HG03097 (cell line): Measurements from ENCODE around the gene ARHGEF17.
A peak's percentile ranks its signal among the peaks of the same experiment; 100 is the strongest.

Experiments used
- ATAC-seq: cut with Tn5 transposase; IDR thresholded peaks from one replicate; pipeline ENCODE4 v1.9.1; 2021; ENCODE audit not compliant: unreplicated experiment, low FRiP score

The ARHGEF17 gene

GRCh38 chr11:73290536-73290935 is 17.5 kb upstream of the ARHGEF17 start:
- ATAC-seq: no peak

GRCh38 chr11:73291196-73291595 is 16.9 kb upstream of the ARHGEF17 start:
- no peak for ATAC-seq

GRCh38 chr11:73291781-73292524 is 16.1 kb upstream of the ARHGEF17 start:
- ATAC-seq: no peak

- ATAC-seq: no peak
Measured at GRCh38 chr11:73292525-73292894, 15.6 kb upstream of the ARHGEF17 start.

- no peak for ATAC-seq
Measured at GRCh38 chr11:73293356-73293936, 14.6 kb upstream of the ARHGEF17 start.

GRCh38 chr11:73294604-73295003 is 13.5 kb upstream of the ARHGEF17 start:
- ATAC-seq: no peak

GRCh38 chr11:73295241-73295995 is 12.7 kb upstream of the ARHGEF17 start:
- ATAC-seq: no peak

- ATAC-seq: no peak
Measured at GRCh38 chr11:73295996-73296318, 12.1 kb upstream of the ARHGEF17 start.

- ATAC-seq: no peak
Measured at GRCh38 chr11:73296501-73297230, 11.4 kb upstream of the ARHGEF17 start.

GRCh38 chr11:73297231-73297590 is 10.9 kb upstream of the ARHGEF17 start:
- no peak for ATAC-seq

- ATAC-seq: no peak
Measured at GRCh38 chr11:73297702-73298101, 10.4 kb upstream of the ARHGEF17 start.

GRCh38 chr11:73298233-73298632 is 9.8 kb upstream of the ARHGEF17 start:
- ATAC-seq: no peak

GRCh38 chr11:73299751-73300150 is 8.3 kb upstream of the ARHGEF17 start:
- ATAC-seq: no peak

- no peak for ATAC-seq
Measured at GRCh38 chr11:73306069-73306841, 1.8 kb upstream of the ARHGEF17 start.

GRCh38 chr11:73306977-73307322 is 1.1 kb upstream of the ARHGEF17 start:
- no peak for ATAC-seq

GRCh38 chr11:73307323-73308002 is 613 bp upstream of the ARHGEF17 start:
- peak; percentile 51 for ATAC-seq

- no peak for ATAC-seq
Measured at GRCh38 chr11:73308961-73309919, 1.2 kb downstream of the ARHGEF17 start.

- ATAC-seq: no peak
Measured at GRCh38 chr11:73310076-73310475, 2.0 kb downstream of the ARHGEF17 start.
